ENCODE results near the gene PARD3. TPM values are rescaled to one million over a fixed set of nuclear protein-coding genes. Genes with fewer than 3 reads are reported as not detected.

The PARD3 gene
- total RNA-seq, 1 experiment from 2014 or later = 51.8 TPM

- no peaks in the 10 kb centered on the region; the same call in 1 of the 2 replicates for H3K27me3 Mint-ChIP-seq (ENCODE audit: low read depth)
- POLR2A ChIA-PET = no interaction called here
- H3K4me1 Mint-ChIP-seq = peaks cover 39% of the 10 kb centered on the region
- peaks cover 12% of the 10 kb centered on the region for H3K9me3 Mint-ChIP-seq
- ATAC-seq (0 out of 2 replicates have a peak, but pooled peaks have one; percentile 13), DNase-seq (ENCODE audit: low spot score) (no peak)
- no peak overlapping the region for H3K4me3 Mint-ChIP-seq
- H3K36me3 Mint-ChIP-seq = peaks cover 11% of the 10 kb centered on the region
- CTCF ChIA-PET = interaction anchor here (0.6 to 0.8 kb wide), 2 partner anchors 123 to 268 kb away, joined by 3 read pairs; no protein-coding TSS in a partner anchor
- peak overlapping the region; percentile 31; the same call in 1 of the 2 replicates for H3K27ac Mint-ChIP-seq
- no peak for TF ChIP-seq SMAD4 (CRISPR knock-in tag; IDR thresholded peaks at IDR 0.05)
- no peak for TF ChIP-seq ZNF512 (CRISPR knock-in tag; IDR thresholded peaks at IDR 0.05; ENCODE audit: borderline replicate concordance)
- no peak for TF ChIP-seq MYBL2 (CRISPR knock-in tag; IDR thresholded peaks at IDR 0.05)
- no peak for TF ChIP-seq CDX4 (CRISPR knock-in tag; IDR thresholded peaks at IDR 0.05; ENCODE audit: borderline replicate concordance)
- TF ChIP-seq FOXK1 (CRISPR knock-in tag; IDR thresholded peaks at IDR 0.05) = no peak
- no peak for TF ChIP-seq AR (CRISPR knock-in tag; IDR thresholded peaks at IDR 0.05)
- TF ChIP-seq ZNF317 (CRISPR knock-in tag; IDR thresholded peaks at IDR 0.05; ENCODE audit: borderline replicate concordance, low read depth) = no peak
- no peak for TF ChIP-seq CBFB (CRISPR knock-in tag; IDR thresholded peaks at IDR 0.05; ENCODE audit: low read depth)
Observed at GRCh38 chr10:34205452-34205851, 609.6 kb downstream of the PARD3 start.

GRCh38 chr10:34203966-34204630 lies 611.0 kb downstream of the PARD3 start:
- POLR2A ChIA-PET = no interaction called here
- no peak for DNase-seq (ENCODE audit: low spot score)
- ATAC-seq = no peak
- peaks cover 11% of the 10 kb centered on the region for H3K36me3 Mint-ChIP-seq
- no peak overlapping the region for H3K4me3 Mint-ChIP-seq
- no peaks in the 10 kb centered on the region; the same call in 1 of the 2 replicates for H3K27me3 Mint-ChIP-seq (ENCODE audit: low read depth)
- H3K4me1 Mint-ChIP-seq = peaks cover 53% of the 10 kb centered on the region
- peaks cover 14% of the 10 kb centered on the region for H3K9me3 Mint-ChIP-seq
- TF ChIP-seq EMX1 (CRISPR knock-in tag; IDR thresholded peaks at IDR 0.05) (no peak), ZNF263 (CRISPR knock-in tag; IDR thresholded peaks at IDR 0.05; ENCODE audit: low read depth) (no peak), ZSCAN18 (CRISPR knock-in tag; IDR thresholded peaks at IDR 0.05) (no peak), NR3C1 (CRISPR knock-in tag; conservative IDR thresholded peaks at IDR 0.05; ENCODE audit: low read depth) (no peak), ZNF396 (CRISPR knock-in tag; IDR thresholded peaks at IDR 0.05; ENCODE audit: borderline replicate concordance) (no peak), ZBTB21 (CRISPR knock-in tag; IDR thresholded peaks at IDR 0.05; ENCODE audit: borderline replicate concordance) (no peak), ZNF671 (CRISPR knock-in tag; IDR thresholded peaks at IDR 0.05) (no peak), ZNF425 (CRISPR knock-in tag; conservative IDR thresholded peaks at IDR 0.05) (no peak), E2F1 (CRISPR knock-in tag; IDR thresholded peaks at IDR 0.05) (no peak), CTCF (IDR thresholded peaks at IDR 0.05) (no peak), CBFB (CRISPR knock-in tag; IDR thresholded peaks at IDR 0.05; ENCODE audit: low read depth) (no peak), JUN (CRISPR knock-in tag; IDR thresholded peaks at IDR 0.05) (no peak), ZNF416 (CRISPR knock-in tag; IDR thresholded peaks at IDR 0.05) (no peak), OVOL2 (CRISPR knock-in tag; IDR thresholded peaks at IDR 0.05; ENCODE audit: borderline replicate concordance) (no peak)
- CTCF ChIA-PET = no interaction called here
- H3K27ac Mint-ChIP-seq = no peak overlapping the region
